Measurements from ENCODE around the gene ADAMTS2.

Gene ADAMTS2

DNA sequence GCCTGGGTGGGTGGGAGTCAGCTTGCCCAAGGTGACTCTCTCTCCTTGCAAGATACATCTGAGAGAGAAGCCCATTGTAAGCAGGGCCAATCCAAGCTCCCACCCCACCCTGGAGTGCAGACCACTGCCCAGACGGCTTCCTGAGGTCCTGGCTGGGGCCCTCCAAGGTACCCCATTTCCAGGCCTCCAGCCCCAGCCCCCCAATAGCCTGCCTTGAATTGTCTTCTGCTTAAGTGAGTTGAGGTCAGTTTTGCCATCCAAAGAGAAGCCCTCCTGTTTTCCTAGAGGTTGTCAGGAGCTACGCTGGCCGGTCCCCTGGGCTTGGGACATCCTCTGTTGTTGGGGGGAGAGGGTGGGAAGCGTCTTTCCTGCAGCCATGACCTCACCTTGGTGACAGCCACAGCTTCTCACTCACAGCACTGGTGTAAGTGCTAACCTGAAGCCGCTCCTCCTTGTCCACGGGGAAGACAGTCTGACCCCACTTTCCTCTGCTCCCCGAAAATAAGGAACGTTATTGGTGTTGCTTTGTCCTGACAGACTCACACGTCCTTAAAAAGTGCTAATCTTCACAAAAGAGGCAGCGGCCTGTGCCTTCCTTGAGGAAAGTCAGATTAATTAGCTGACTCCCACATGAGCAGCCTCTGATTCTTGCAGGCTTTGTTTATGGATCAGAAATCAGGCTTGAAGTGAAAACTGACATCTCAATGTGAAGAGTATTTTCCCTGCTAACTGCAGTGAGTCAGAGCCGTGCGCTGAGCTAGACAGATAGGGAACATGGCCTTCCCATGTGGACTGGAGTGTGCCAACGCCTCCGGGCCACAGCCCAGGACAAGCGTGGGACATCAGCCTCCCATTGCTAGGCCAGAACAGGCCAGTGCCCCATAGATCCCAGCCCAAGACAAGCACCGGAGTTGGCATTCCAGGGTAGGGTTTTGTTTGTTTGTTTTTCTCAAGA is 52.3 kb downstream of the ADAMTS2 start:
- Histone ChIP-seq H3K4me3 (no peak overlapping the region), H3K9me3 (ENCODE audit: low read depth, low read length) (no peaks in the 10 kb centered on the region), H3K27ac (no peak overlapping the region), H3K9ac (ENCODE audit: insufficient read length) (no peak overlapping the region), H3K36me3 (ENCODE audit: insufficient read depth, low read length) (no peaks in the 10 kb centered on the region)
- no peak for TF ChIP-seq EZH2 (IDR thresholded peaks at IDR 0.05)
- TF ChIP-seq FOXP2 (optimal IDR thresholded peaks at IDR 0.05; ENCODE audit: control extremely low read depth, extremely low read length, insufficient read depth) = no peak
- no peak for TF ChIP-seq POLR2AphosphoS5 (IDR thresholded peaks at IDR 0.05; ENCODE audit: borderline replicate concordance, low read depth, low read length)
- DNase-seq (ENCODE audit: low read depth, low spot score) = no peak

DNA sequence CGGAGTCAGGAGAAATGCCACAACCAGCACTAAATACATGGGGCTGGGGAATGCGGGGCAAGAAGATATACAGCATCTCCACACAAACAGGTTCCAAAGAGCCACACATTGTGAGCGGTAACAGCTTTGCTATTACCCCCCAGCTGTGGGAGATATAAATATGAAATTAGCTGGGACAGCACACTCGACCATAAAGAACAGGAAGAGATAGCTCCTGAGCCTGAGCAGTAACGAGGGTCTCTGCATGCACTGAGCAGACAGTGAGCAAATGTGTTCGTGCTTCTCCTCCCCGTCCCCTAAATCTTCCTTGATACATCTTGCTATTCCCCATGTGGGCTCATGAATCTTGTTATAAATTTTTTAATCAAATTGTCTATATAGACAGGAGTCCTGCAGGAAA is 53.1 kb downstream of the ADAMTS2 start:
- TF ChIP-seq FOXP2 (optimal IDR thresholded peaks at IDR 0.05; ENCODE audit: control extremely low read depth, extremely low read length, insufficient read depth) (no peak), EZH2 (IDR thresholded peaks at IDR 0.05) (no peak), POLR2AphosphoS5 (IDR thresholded peaks at IDR 0.05; ENCODE audit: borderline replicate concordance, low read depth, low read length) (no peak)
- Histone ChIP-seq H3K9ac (ENCODE audit: insufficient read length) (no peak overlapping the region), H3K36me3 (ENCODE audit: insufficient read depth, low read length) (no peaks in the 10 kb centered on the region), H3K9me3 (ENCODE audit: low read depth, low read length) (no peaks in the 10 kb centered on the region), H3K4me3 (no peak overlapping the region), H3K27ac (no peak overlapping the region)
- no peak for DNase-seq (ENCODE audit: low read depth, low spot score)

DNA sequence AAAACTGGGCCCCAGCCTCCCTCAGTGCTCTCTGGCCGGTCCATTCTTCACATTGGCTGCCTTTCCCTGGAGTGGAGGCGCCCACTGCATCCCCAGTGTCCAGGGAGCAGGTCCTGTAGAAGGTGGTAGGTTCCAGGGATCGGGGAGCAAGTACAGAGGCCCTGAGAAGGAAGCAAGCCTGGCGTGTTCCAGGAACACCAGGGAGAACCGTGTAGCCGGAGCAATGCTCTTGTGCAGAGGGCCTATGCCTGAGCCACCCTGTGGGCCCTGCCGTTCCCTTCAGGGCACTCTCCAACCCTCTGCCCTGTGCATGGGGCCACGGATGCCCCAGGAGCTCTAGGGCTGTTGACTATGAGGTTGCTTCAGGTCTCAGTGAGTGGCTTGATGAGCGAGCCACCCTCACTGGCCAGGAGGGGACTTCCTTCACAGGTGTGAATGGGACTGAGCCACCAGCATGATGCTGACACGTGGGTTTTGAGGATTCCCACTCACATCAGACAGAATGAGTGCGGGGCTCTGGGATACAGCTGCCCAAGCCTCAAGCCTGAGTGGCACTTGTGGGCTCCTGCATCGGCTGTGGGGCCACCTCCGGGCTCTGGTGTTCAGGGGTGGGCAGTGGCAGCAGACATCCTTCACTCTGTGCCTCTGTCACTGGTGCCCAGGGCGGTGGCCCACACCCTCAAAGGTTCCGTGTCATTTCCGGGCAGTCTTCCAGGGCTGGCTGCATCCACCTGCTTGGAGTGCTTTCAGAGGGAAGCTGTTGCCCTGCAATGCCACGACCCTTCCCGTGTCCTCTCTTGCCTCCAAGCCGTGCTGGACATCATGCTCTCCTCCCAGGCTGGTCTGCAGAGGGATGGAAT is 54.4 kb downstream of the ADAMTS2 start:
- Histone ChIP-seq H3K27ac (no peak overlapping the region), H3K36me3 (ENCODE audit: insufficient read depth, low read length) (no peaks in the 10 kb centered on the region), H3K4me3 (no peak overlapping the region), H3K9me3 (ENCODE audit: low read depth, low read length) (no peaks in the 10 kb centered on the region), H3K9ac (ENCODE audit: insufficient read length) (no peak overlapping the region)
- no peak for TF ChIP-seq POLR2AphosphoS5 (IDR thresholded peaks at IDR 0.05; ENCODE audit: borderline replicate concordance, low read depth, low read length)
- TF ChIP-seq EZH2 (IDR thresholded peaks at IDR 0.05) = no peak
- no peak for TF ChIP-seq FOXP2 (optimal IDR thresholded peaks at IDR 0.05; ENCODE audit: control extremely low read depth, extremely low read length, insufficient read depth)
- DNase-seq (ENCODE audit: low read depth, low spot score) = no peak

DNA sequence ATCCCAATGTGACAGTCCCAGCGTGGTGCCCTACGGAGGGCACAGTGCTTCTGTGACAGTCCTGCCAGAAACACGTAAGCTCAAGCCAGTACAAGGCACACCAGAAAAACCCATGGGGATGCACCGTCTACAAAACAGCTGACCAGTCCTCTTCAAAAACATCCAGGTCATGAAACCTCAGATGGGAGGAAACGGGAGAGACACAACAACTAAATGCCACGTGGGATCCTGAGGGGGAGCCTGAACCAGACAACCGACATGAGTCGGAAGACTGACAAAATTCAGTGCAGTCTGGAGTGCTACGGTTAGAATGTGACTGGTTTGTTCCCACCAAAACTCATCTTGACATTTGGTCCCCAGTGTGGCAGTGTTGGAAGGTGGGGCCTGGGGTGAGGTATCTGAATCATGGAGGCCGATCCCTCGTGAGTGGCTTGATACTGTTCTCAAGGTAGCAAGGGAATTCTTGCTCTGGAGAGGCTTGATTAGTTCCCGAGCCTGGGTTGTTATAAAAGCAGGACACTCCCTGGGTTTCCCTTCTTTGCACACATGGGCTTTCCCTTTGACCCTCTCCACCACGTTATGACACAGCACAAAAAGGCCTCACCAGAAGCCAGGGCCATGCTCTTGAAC is 55.4 kb downstream of the ADAMTS2 start:
- H3K9me3 ChIP-seq (ENCODE audit: low read depth, low read length) = no peaks in the 10 kb centered on the region
- H3K27ac ChIP-seq = no peak overlapping the region
- TF ChIP-seq FOXP2 (optimal IDR thresholded peaks at IDR 0.05; ENCODE audit: control extremely low read depth, extremely low read length, insufficient read depth) (no peak), POLR2AphosphoS5 (IDR thresholded peaks at IDR 0.05; ENCODE audit: borderline replicate concordance, low read depth, low read length) (no peak), EZH2 (IDR thresholded peaks at IDR 0.05) (no peak)
- H3K4me3 ChIP-seq = no peak overlapping the region
- no peak for DNase-seq (ENCODE audit: low read depth, low spot score)
- H3K36me3 ChIP-seq (ENCODE audit: insufficient read depth, low read length) = no peaks in the 10 kb centered on the region
- H3K9ac ChIP-seq (ENCODE audit: insufficient read length) = no peak overlapping the region

DNA sequence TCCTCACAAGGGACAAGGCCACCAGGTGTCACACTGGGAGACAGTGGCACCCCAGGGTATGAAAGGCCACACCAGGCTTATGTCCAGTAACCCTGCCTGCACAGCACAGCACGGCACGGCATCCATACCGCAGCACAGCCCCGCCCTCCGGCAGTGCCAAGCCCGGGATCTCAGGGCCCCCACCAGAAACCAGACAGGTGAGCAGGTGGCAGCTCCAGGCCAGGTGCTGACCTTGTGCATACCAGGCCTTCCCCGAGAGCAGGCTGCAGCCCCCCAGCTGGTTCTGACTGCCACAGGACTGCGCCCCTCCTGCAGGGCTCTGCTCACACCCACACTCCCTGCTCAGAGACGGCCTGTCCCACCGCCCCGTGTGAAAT is 56.5 kb downstream of the ADAMTS2 start:
- Histone ChIP-seq H3K9ac (ENCODE audit: insufficient read length) (no peak overlapping the region), H3K36me3 (ENCODE audit: insufficient read depth, low read length) (no peaks in the 10 kb centered on the region), H3K27ac (no peak overlapping the region), H3K9me3 (ENCODE audit: low read depth, low read length) (no peaks in the 10 kb centered on the region), H3K4me3 (no peak overlapping the region)
- no peak for DNase-seq (ENCODE audit: low read depth, low spot score)
- TF ChIP-seq EZH2 (IDR thresholded peaks at IDR 0.05) (no peak), FOXP2 (optimal IDR thresholded peaks at IDR 0.05; ENCODE audit: control extremely low read depth, extremely low read length, insufficient read depth) (no peak), POLR2AphosphoS5 (IDR thresholded peaks at IDR 0.05; ENCODE audit: borderline replicate concordance, low read depth, low read length) (no peak)

DNA sequence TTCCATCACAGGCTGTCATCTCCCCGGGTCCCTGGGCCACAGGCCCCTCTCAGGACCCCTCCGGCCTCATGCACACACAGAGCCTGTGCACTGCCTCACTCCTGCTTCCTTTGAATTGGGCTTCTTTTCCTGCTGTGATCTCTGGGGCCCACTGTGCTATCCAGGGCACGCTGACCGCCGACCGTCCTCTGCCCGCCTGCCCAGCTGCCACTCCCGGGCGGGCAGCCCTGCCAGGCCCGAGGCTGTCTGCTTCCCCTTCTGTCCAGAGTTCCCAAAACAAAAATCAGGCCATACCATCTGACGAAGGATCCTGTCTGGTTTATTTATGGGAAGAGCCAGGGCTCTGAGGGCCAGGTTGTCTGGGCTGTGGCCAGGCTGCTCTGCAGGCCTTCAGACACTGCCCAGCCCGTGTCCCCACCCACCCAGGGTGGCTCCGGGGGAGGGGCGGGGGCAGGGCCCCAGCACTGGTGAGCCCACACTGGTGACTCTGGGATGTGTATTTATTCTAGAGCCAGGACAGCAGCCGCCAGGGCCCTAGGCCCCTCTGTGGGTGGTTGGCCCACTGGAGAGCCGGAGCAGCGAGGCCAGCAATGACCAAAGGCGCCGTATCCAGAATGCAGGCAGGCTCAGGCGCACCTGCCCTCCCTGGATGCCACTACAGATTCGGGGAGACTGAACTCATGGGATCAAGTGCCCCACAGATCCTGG is 57.0 kb downstream of the ADAMTS2 start:
- H3K9ac ChIP-seq (ENCODE audit: insufficient read length) = no peak overlapping the region
- no peak for DNase-seq (ENCODE audit: low read depth, low spot score)

DNA sequence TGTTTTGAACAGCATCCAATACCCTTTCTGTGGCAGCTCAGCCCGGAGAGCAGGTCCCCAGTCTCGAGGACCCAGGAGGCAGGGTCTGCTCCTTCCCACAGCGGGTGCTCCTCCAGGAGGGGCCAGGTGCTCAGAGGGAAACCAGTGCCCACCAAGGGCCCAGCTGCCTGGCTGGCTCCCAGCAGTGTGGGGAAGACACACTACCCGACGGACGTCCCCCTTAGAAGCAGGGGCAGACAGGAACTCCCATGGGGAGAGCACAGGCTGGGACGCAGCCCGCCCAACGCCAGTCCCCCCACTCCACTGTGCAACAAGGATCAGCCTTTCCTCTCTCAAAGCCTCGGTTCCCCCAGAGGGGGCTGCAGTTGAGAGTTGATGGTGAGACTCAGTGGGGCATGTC is 57.6 kb downstream of the ADAMTS2 start:
- Histone ChIP-seq H3K9ac (ENCODE audit: insufficient read length) (no peak overlapping the region), H3K27ac (no peak overlapping the region), H3K9me3 (ENCODE audit: low read depth, low read length) (no peaks in the 10 kb centered on the region), H3K4me3 (no peak overlapping the region), H3K36me3 (ENCODE audit: insufficient read depth, low read length) (no peaks in the 10 kb centered on the region)
- TF ChIP-seq FOXP2 (optimal IDR thresholded peaks at IDR 0.05; ENCODE audit: control extremely low read depth, extremely low read length, insufficient read depth) = no peak
- TF ChIP-seq EZH2 (IDR thresholded peaks at IDR 0.05) = no peak
- TF ChIP-seq POLR2AphosphoS5 (IDR thresholded peaks at IDR 0.05; ENCODE audit: borderline replicate concordance, low read depth, low read length) = no peak
- no peak for DNase-seq (ENCODE audit: low read depth, low spot score)

More for the DNA sequence above, 57.0 kb downstream of the ADAMTS2 start:
- no peak for TF ChIP-seq EZH2 (IDR thresholded peaks at IDR 0.05)
- no peak for TF ChIP-seq FOXP2 (optimal IDR thresholded peaks at IDR 0.05; ENCODE audit: control extremely low read depth, extremely low read length, insufficient read depth)
- TF ChIP-seq POLR2AphosphoS5 (IDR thresholded peaks at IDR 0.05; ENCODE audit: borderline replicate concordance, low read depth, low read length) = no peak
- no peak overlapping the region for H3K27ac ChIP-seq
- H3K36me3 ChIP-seq (ENCODE audit: insufficient read depth, low read length) = no peaks in the 10 kb centered on the region
- no peaks in the 10 kb centered on the region for H3K9me3 ChIP-seq (ENCODE audit: low read depth, low read length)
- no peak overlapping the region for H3K4me3 ChIP-seq
